Activated CD4-positive, alpha-beta memory T cell treated with anti-CD3 and anti-CD28 coated beads for 36 hours (primary cell): Measurements from ENCODE around the gene SMARCAD1. TPM values are rescaled to one million over a fixed set of nuclear protein-coding genes. Genes with fewer than 3 reads are reported as not detected.
"Not testable (repeated sequence)": the region's sequence is repeated elsewhere in the genome, so short reads cannot be mapped to it uniquely, and the experiment has no call there.

Experiments
- CTCF ChIA-PET: fragments of 350-600 bp; sonication (Branson Sonifier 250); formaldehyde crosslinking; loops from one replicate; lab custom pipeline; 2021; ENCODE audit warnings: antibody characterized with exemption, inconsistent platforms; lab: Charles Lee
- POLR2A ChIA-PET: fragments of 350-600 bp; sonication (Branson Sonifier 250); formaldehyde crosslinking; loops from one replicate; lab custom pipeline; 2021; ENCODE audit warnings: antibody characterized with exemption; lab: Charles Lee
- DNase-seq: peaks from one replicate; pipeline ENCODE4 v3.0.0-alpha.2; 2020
- H3K27ac Mint-ChIP-seq: one replicate; pipeline ENCODE4 v1.8.0; 2021; ENCODE audit warnings: mixed read lengths
- H3K27me3 Mint-ChIP-seq: one replicate; pipeline ENCODE4 v1.8.0; 2021; ENCODE audit warnings: mixed read lengths
- H3K36me3 Mint-ChIP-seq: one replicate; pipeline ENCODE4 v1.8.0; 2021; ENCODE audit warnings: mixed read lengths
- H3K4me1 Mint-ChIP-seq: one replicate; pipeline ENCODE4 v1.8.0; 2021; ENCODE audit warnings: low read depth, mixed read lengths
- H3K4me3 Mint-ChIP-seq: one replicate; pipeline ENCODE4 v1.8.0; 2021; ENCODE audit warnings: mild to moderate bottlenecking, mixed read lengths
- H3K9me3 Mint-ChIP-seq: one replicate; pipeline ENCODE4 v1.8.0; 2021; ENCODE audit warnings: mixed read lengths
- intact Hi-C: fragments of 100-400 bp; cut with micrococcal nuclease; formaldehyde crosslinking; loops from one replicate; pipeline ENCODE4 v1.15.1; 2023
- total RNA-seq, 2 experiments: library from RNA; stranded (reverse); gene quantifications; one replicate each; pipeline ENCODE4 v1.2.3, GENCODE V29; 2021

Gene SMARCAD1
- total RNA-seq, 2 experiments from 2014 or later: 26.5 to 28.0 TPM

- CTCF ChIA-PET: interaction anchor here (0.8 to 2.5 kb wide), 9 partner anchors 34 to 147 kb away, joined by 3 to 10 read pairs (median 4); no protein-coding TSS in a partner anchor
- POLR2A ChIA-PET: no interaction called here
- intact Hi-C loops: no loop called here
- Mint-ChIP-seq H3K27me3 (no peaks in the 10 kb centered on the region), H3K27ac (no peak overlapping the region), H3K4me1 (no peaks in the 10 kb centered on the region), H3K9me3 (no peaks in the 10 kb centered on the region), H3K4me3 (no peak overlapping the region), H3K36me3 (no peaks in the 10 kb centered on the region)
- DNase-seq: no peak
These were observed 98.0 kb downstream of the SMARCAD1 start for GRCh38 chr4:94305466-94306225.

- ChIA-PET CTCF (interaction anchor here (0.8 to 2.5 kb wide), 2 partner anchors 33 to 101 kb away, joined by 3 to 10 read pairs; no protein-coding TSS in a partner anchor), POLR2A (no interaction called here)
- H3K36me3 Mint-ChIP-seq: no peaks in the 10 kb centered on the region
- H3K4me1 Mint-ChIP-seq: no peaks in the 10 kb centered on the region
- no peak overlapping the region for H3K4me3 Mint-ChIP-seq
- no peak overlapping the region for H3K27ac Mint-ChIP-seq
- intact Hi-C loops: no loop called here
- DNase-seq: no peak
- no peaks in the 10 kb centered on the region for H3K9me3 Mint-ChIP-seq
- H3K27me3 Mint-ChIP-seq: no peaks in the 10 kb centered on the region
These were observed 99.0 kb downstream of the SMARCAD1 start for GRCh38 chr4:94306713-94307112.

- POLR2A ChIA-PET: no interaction called here
- intact Hi-C loops: no loop called here
- Mint-ChIP-seq H3K27ac (no peak overlapping the region), H3K9me3 (no peaks in the 10 kb centered on the region), H3K27me3 (no peaks in the 10 kb centered on the region), H3K36me3 (no peaks in the 10 kb centered on the region), H3K4me3 (no peak overlapping the region), H3K4me1 (no peaks in the 10 kb centered on the region)
- CTCF ChIA-PET: interaction anchor here (0.9 to 2.5 kb wide), 2 partner anchors 19 to 100 kb away, joined by 4 to 10 read pairs; no protein-coding TSS in a partner anchor
- no peak for DNase-seq
These were observed 99.7 kb downstream of the SMARCAD1 start for GRCh38 chr4:94307231-94307871.

- H3K27me3 Mint-ChIP-seq, CTCF ChIA-PET, H3K27ac Mint-ChIP-seq, POLR2A ChIA-PET, H3K4me3 Mint-ChIP-seq, H3K4me1 Mint-ChIP-seq, intact Hi-C loops, DNase-seq, H3K36me3 Mint-ChIP-seq, H3K9me3 Mint-ChIP-seq: not testable (repeated sequence)
These were observed 112.3 kb downstream of the SMARCAD1 start for GRCh38 chr4:94319927-94320326.

GRCh38 chr4:94325835-94326234 lies 118.2 kb downstream of the SMARCAD1 start:
- intact Hi-C loops: no loop called here
- POLR2A ChIA-PET: interaction anchor here (0.6 kb wide), 1 partner anchor 10 kb away, joined by 3 read pairs; no protein-coding TSS in a partner anchor

GRCh38 chr4:94329933-94330332 lies 122.3 kb downstream of the SMARCAD1 start:
- ChIA-PET CTCF (no interaction called here), POLR2A (no interaction called here)
- no peak for DNase-seq
- H3K27me3 Mint-ChIP-seq: no peaks in the 10 kb centered on the region
- no peak overlapping the region for H3K4me3 Mint-ChIP-seq
- intact Hi-C loops: no loop called here
- no peaks in the 10 kb centered on the region for H3K4me1 Mint-ChIP-seq
- peaks cover 22% of the 10 kb centered on the region for H3K9me3 Mint-ChIP-seq
- no peak overlapping the region for H3K27ac Mint-ChIP-seq
- H3K36me3 Mint-ChIP-seq: peaks cover 6% of the 10 kb centered on the region

More at GRCh38 chr4:94325835-94326234, 118.2 kb downstream of the SMARCAD1 start:
- Mint-ChIP-seq H3K36me3 (peaks cover 9% of the 10 kb centered on the region), H3K27ac (no peak overlapping the region), H3K9me3 (peaks cover 22% of the 10 kb centered on the region), H3K4me1 (no peaks in the 10 kb centered on the region), H3K27me3 (no peaks in the 10 kb centered on the region), H3K4me3 (no peak overlapping the region)
- DNase-seq: no peak
- CTCF ChIA-PET: no interaction called here

- no peak for DNase-seq
- Mint-ChIP-seq H3K4me3 (no peak overlapping the region), H3K9me3 (no peaks in the 10 kb centered on the region), H3K36me3 (no peaks in the 10 kb centered on the region), H3K27ac (no peak overlapping the region), H3K4me1 (no peaks in the 10 kb centered on the region), H3K27me3 (no peaks in the 10 kb centered on the region)
- ChIA-PET POLR2A (no interaction called here), CTCF (no interaction called here)
- intact Hi-C loops: no loop called here
These were observed 125.4 kb downstream of the SMARCAD1 start for GRCh38 chr4:94332983-94333590.

- intact Hi-C loops: no loop called here
- Mint-ChIP-seq H3K9me3 (no peaks in the 10 kb centered on the region), H3K27ac (no peak overlapping the region), H3K4me3 (no peak overlapping the region), H3K4me1 (peaks cover 6% of the 10 kb centered on the region), H3K27me3 (no peaks in the 10 kb centered on the region), H3K36me3 (no peaks in the 10 kb centered on the region)
- DNase-seq: no peak
- ChIA-PET POLR2A (no interaction called here), CTCF (no interaction called here)
These were observed 126.2 kb downstream of the SMARCAD1 start for GRCh38 chr4:94333866-94334265.

GRCh38 chr4:94334476-94334875 lies 126.8 kb downstream of the SMARCAD1 start:
- Mint-ChIP-seq H3K27me3 (no peaks in the 10 kb centered on the region), H3K36me3 (no peaks in the 10 kb centered on the region), H3K4me1 (peaks cover 10% of the 10 kb centered on the region), H3K4me3 (no peak overlapping the region), H3K27ac (no peak overlapping the region), H3K9me3 (no peaks in the 10 kb centered on the region)
- ChIA-PET CTCF (no interaction called here), POLR2A (no interaction called here)
- intact Hi-C loops: no loop called here
- DNase-seq: no peak

- Mint-ChIP-seq H3K4me3 (no peak overlapping the region), H3K27ac (no peak overlapping the region), H3K36me3 (no peaks in the 10 kb centered on the region), H3K9me3 (no peaks in the 10 kb centered on the region), H3K4me1 (peaks cover 15% of the 10 kb centered on the region), H3K27me3 (no peaks in the 10 kb centered on the region)
- CTCF ChIA-PET: no interaction called here
- POLR2A ChIA-PET: no interaction called here
- no peak for DNase-seq
- intact Hi-C loops: loop anchor here (5.0 kb wide), 2 partner anchors 33 to 128 kb away; partner anchors contain the start of gene SMARCAD1
These were observed 127.3 kb downstream of the SMARCAD1 start for GRCh38 chr4:94334962-94335361.

- no peak for DNase-seq
- no peaks in the 10 kb centered on the region for H3K9me3 Mint-ChIP-seq
- H3K36me3 Mint-ChIP-seq: no peaks in the 10 kb centered on the region
- intact Hi-C loops: loop anchor here (5.0 kb wide), 2 partner anchors 34 to 129 kb away; partner anchors contain the start of gene SMARCAD1
- peaks cover 15% of the 10 kb centered on the region for H3K4me1 Mint-ChIP-seq
- CTCF ChIA-PET: no interaction called here
- no peak overlapping the region for H3K27ac Mint-ChIP-seq
- H3K27me3 Mint-ChIP-seq: no peaks in the 10 kb centered on the region
- no peak overlapping the region for H3K4me3 Mint-ChIP-seq
- POLR2A ChIA-PET: no interaction called here
These were observed 128.6 kb downstream of the SMARCAD1 start for GRCh38 chr4:94336303-94336702.

- H3K27me3 Mint-ChIP-seq, DNase-seq, H3K27ac Mint-ChIP-seq, H3K4me3 Mint-ChIP-seq, CTCF ChIA-PET, H3K9me3 Mint-ChIP-seq, POLR2A ChIA-PET, H3K36me3 Mint-ChIP-seq: not testable (repeated sequence)
- peaks cover 15% of the 10 kb centered on the region for H3K4me1 Mint-ChIP-seq
- intact Hi-C loops: loop anchor here (5.0 kb wide), 2 partner anchors 34 to 129 kb away; partner anchors contain the start of gene SMARCAD1
These were observed 129.1 kb downstream of the SMARCAD1 start for GRCh38 chr4:94336791-94337190.
